IMR-90 (cell line): Measurements from ENCODE around the gene COL8A1. TPM values are rescaled to one million over a fixed set of nuclear protein-coding genes. Genes with fewer than 3 reads are reported as not detected.

ENCODE experiments used
- ATAC-seq: fragments of 200-7000 bp; cut with Tn5 transposase; 2 replicates; pipeline ENCODE4 v1.9.1; 2020; ENCODE audit warnings: low read depth, mild to moderate bottlenecking, moderate library complexity
- BruUV-seq: library from RNA; stranded (reverse); fragments of 400-500 nt; replicated peaks from 2 replicates; lab custom pipeline; 2021; lab: Mats Ljungman, UMichigan
- CTCF ChIA-PET: fragments of 300-600 bp; formaldehyde crosslinking; extraction: SDS; loops from one replicate; lab custom pipeline; 2021; ENCODE audit warnings: antibody characterized with exemption; lab: Yijun Ruan, JAX
- POLR2A ChIA-PET: fragments of 300-600 bp; sonication (Branson Sonifier 250); formaldehyde crosslinking; loops from one replicate; lab custom pipeline; 2022; ENCODE audit warnings: antibody characterized with exemption; ENCODE audit not compliant: unreplicated experiment; lab: Charles Lee
- DNase-seq: peaks from one replicate; pipeline ENCODE4 v3.0.0; 2013
- H2AFZ ChIP-seq: replicated peaks from 2 replicates; pipeline ENCODE3; 2013; ENCODE audit warnings: low read length, mild to moderate bottlenecking; ENCODE audit not compliant: poor library complexity
- H2AK5ac ChIP-seq: 2 replicates; pipeline ENCODE4 v1.6.1; 2013; ENCODE audit warnings: low read depth, low read length, inconsistent platforms
- H2AK9ac ChIP-seq: replicated peaks from 2 replicates; pipeline ENCODE3; 2013; ENCODE audit warnings: mild to moderate bottlenecking, low read depth, low read length, moderate library complexity; ENCODE audit not compliant: poor library complexity
- H2BK120ac ChIP-seq: 2 replicates; pipeline ENCODE4 v1.6.1; 2013; ENCODE audit warnings: low read depth, low read length, inconsistent platforms
- H2BK15ac ChIP-seq: 3 replicates; pipeline ENCODE4 v1.6.1; 2013; ENCODE audit warnings: low read depth, low read length, inconsistent platforms
- H2BK20ac ChIP-seq: 2 replicates; pipeline ENCODE4 v1.6.1; 2013; ENCODE audit warnings: low read depth, mild to moderate bottlenecking, inconsistent platforms, low read length, moderate library complexity
- H2BK5ac ChIP-seq: 2 replicates; pipeline ENCODE4 v1.6.1; 2013; ENCODE audit warnings: mild to moderate bottlenecking, low read depth, low read length, inconsistent platforms; ENCODE audit not compliant: poor library complexity, severe bottlenecking
- H3K14ac ChIP-seq: replicated peaks from 2 replicates; pipeline ENCODE4 v1.6.1; 2013; ENCODE audit warnings: low read depth, low read length, inconsistent platforms
- H3K18ac ChIP-seq: 2 replicates; pipeline ENCODE4 v1.6.1; 2013; ENCODE audit warnings: low read depth, low read length, control low read depth
- H3K23ac ChIP-seq: 2 replicates; pipeline ENCODE4 v1.6.1; 2013; ENCODE audit warnings: low read depth, low read length, inconsistent platforms
- H3K27ac ChIP-seq: 2 replicates; pipeline ENCODE4 v1.5.1; 2013; ENCODE audit warnings: mild to moderate bottlenecking, control low read depth, low read length; ENCODE audit not compliant: insufficient read depth
- H3K27me3 ChIP-seq: 2 replicates; pipeline ENCODE4 v1.6.1; 2013; ENCODE audit warnings: low read length; ENCODE audit not compliant: control insufficient read depth, insufficient read depth
- H3K36me3 ChIP-seq: 2 replicates; pipeline ENCODE4 v1.6.1; 2013; ENCODE audit warnings: low read length, mixed read lengths; ENCODE audit not compliant: control insufficient read depth, insufficient read depth
- H3K4ac ChIP-seq: 2 replicates; pipeline ENCODE4 v1.6.1; 2013; ENCODE audit warnings: low read depth, low read length, inconsistent platforms
- H3K4me1 ChIP-seq: 2 replicates; pipeline ENCODE4 v1.6.1; 2013; ENCODE audit warnings: low read length, mixed read lengths; ENCODE audit not compliant: control insufficient read depth, insufficient read depth
- H3K4me2 ChIP-seq: 2 replicates; pipeline ENCODE4 v1.6.1; 2013; ENCODE audit warnings: low read depth, mild to moderate bottlenecking, control low read depth, low read length, moderate library complexity
- H3K4me3 ChIP-seq: 2 replicates; pipeline ENCODE4 v1.5.1; 2013; ENCODE audit warnings: low read depth, mild to moderate bottlenecking, control low read depth, low read length, moderate library complexity; ENCODE audit not compliant: insufficient read depth
- H3K56ac ChIP-seq: 2 replicates; pipeline ENCODE4 v1.6.1; 2013; ENCODE audit warnings: low read length, inconsistent platforms; ENCODE audit not compliant: insufficient read depth; ENCODE audit errors: extremely low read depth
- H3K79me1 ChIP-seq, 2 experiments: 2 replicates each; pipeline ENCODE4 v1.6.1; 2013; ENCODE audit warnings: low read length in 2 of 2, inconsistent platforms in 1 of 2, low read depth in 1 of 2
- H3K9ac ChIP-seq: 2 replicates; pipeline ENCODE4 v1.6.1; 2013; ENCODE audit warnings: low read depth, low read length, control low read depth
- H3K9me1 ChIP-seq: 2 replicates; pipeline ENCODE4 v1.6.1; 2013; ENCODE audit warnings: low read length, inconsistent platforms; ENCODE audit not compliant: insufficient read depth
- H3K9me3 ChIP-seq: 2 replicates; pipeline ENCODE4 v1.6.1; 2013; ENCODE audit warnings: low read length; ENCODE audit not compliant: control insufficient read depth, insufficient read depth
- H4K20me1 ChIP-seq: 2 replicates; pipeline ENCODE4 v1.6.1; 2013; ENCODE audit warnings: low read length, inconsistent platforms; ENCODE audit not compliant: insufficient read depth
- H4K5ac ChIP-seq: 2 replicates; pipeline ENCODE4 v1.6.1; 2013; ENCODE audit warnings: mild to moderate bottlenecking, low read depth, low read length, control low read depth
- H4K8ac ChIP-seq, 2 experiments: 2 replicates each; pipeline ENCODE4 v1.6.1; 2013; ENCODE audit warnings: low read depth in 2 of 2, low read length in 2 of 2, control low read depth in 1 of 2, inconsistent platforms in 1 of 2
- H4K91ac ChIP-seq: 2 replicates; pipeline ENCODE4 v1.6.1; 2013; ENCODE audit warnings: low read depth, low read length, inconsistent platforms; ENCODE audit not compliant: insufficient read depth
- BHLHE40 ChIP-seq: fragments of 150-350 bp; IDR thresholded peaks from 2 replicates; pipeline ENCODE4 v1.6.1; 2016; ENCODE audit warnings: mild to moderate bottlenecking, low read depth, low read length
- CTCF ChIP-seq: conservative IDR thresholded peaks from 2 replicates; pipeline ENCODE4 v1.5.1; 2012; ENCODE audit warnings: mild to moderate bottlenecking, low read depth, low read length, improper control_type of control experiment
- FOS ChIP-seq: fragments of 150-350 bp; IDR thresholded peaks from 2 replicates; pipeline ENCODE4 v1.6.1; 2016; ENCODE audit warnings: low read depth, low read length
- MXI1 ChIP-seq: IDR thresholded peaks from 2 replicates; pipeline ENCODE4 v1.6.1; 2012; ENCODE audit warnings: low read depth, mild to moderate bottlenecking, low read length, moderate library complexity, borderline replicate concordance
- NFE2L2 ChIP-seq: fragments of 150-350 bp; IDR thresholded peaks from 2 replicates; pipeline ENCODE4 v1.6.1; 2016; ENCODE audit warnings: low read depth, mild to moderate bottlenecking, low read length
- POLR2A ChIP-seq: IDR thresholded peaks from 2 replicates; pipeline ENCODE4 v1.6.1; 2012; ENCODE audit warnings: mild to moderate bottlenecking, low read depth, low read length
- RFX5 ChIP-seq: IDR thresholded peaks from 2 replicates; pipeline ENCODE4 v1.8.0; 2012; ENCODE audit warnings: low read depth, mild to moderate bottlenecking, low read length, moderate library complexity
- WGBS, 2 experiments: methylation state at CpG; one replicate each; pipeline versions ENCODE4 v1.1.5 to v1.1.7; 2013; ENCODE audit warnings: missing lambda C conversion rate in 2 of 2; ENCODE audit not compliant: insufficient read length in 1 of 2; ENCODE audit errors: extremely low coverage in 2 of 2; 5-methylcytosine and 5-hydroxymethylcytosine counted together
- dilution Hi-C: fragments of 300-500 bp; cut with HindIII; formaldehyde crosslinking; loops from one replicate; pipeline ENCODE4 v1.14.3; 2018; ENCODE audit warnings: low sequenced_read_pairs; ENCODE audit not compliant: unreplicated experiment
- in situ Hi-C: fragments of 300-500 bp; cut with MboI; formaldehyde crosslinking; loops from 3 replicates; pipeline ENCODE4 v1.14.3; 2019; ENCODE audit warnings: low sequenced_read_pairs, inconsistent platforms, mixed read lengths
- intact Hi-C: fragments of 100-400 bp; cut with micrococcal nuclease; formaldehyde crosslinking; loops from 2 replicates; pipeline ENCODE4 v1.10.0; 2022
- polyA plus RNA-seq, 3 experiments: library from polyadenylated mRNA; depleted of rRNA; stranded (reverse); fragments of >200 nt; gene quantifications; 2 replicates each; pipeline ENCODE4 v1.2.3, GENCODE V29; 2012; ENCODE audit warnings: low replicate concordance in 1 of 3
- total RNA-seq: library from RNA; depleted of rRNA; stranded (reverse); fragments of >200 nt; gene quantifications from 2 replicates; pipeline ENCODE4 v1.2.3, GENCODE V29; 2012

COL8A1 gene
- total and polyA plus RNA-seq, 2 of the 4 experiments (the other 2 are of a cell fraction), result 119 to 151 TPM

GRCh38 chr3:99760629-99761028, 122.2 kb downstream of the COL8A1 start:
- Histone ChIP-seq H3K36me3 (no peaks in the 10 kb centered on the region; the same call in 1 of the 2 replicates), H3K9me3 (no peaks in the 10 kb centered on the region), H4K20me1 (no peaks in the 10 kb centered on the region), H3K23ac (no peak overlapping the region), H3K27me3 (no peaks in the 10 kb centered on the region), H3K9ac (no peak overlapping the region), H3K14ac (no peak overlapping the region), H4K5ac (no peak overlapping the region), H2BK120ac (no peak overlapping the region), H3K4me2 (no peak overlapping the region), H3K27ac (no peak overlapping the region), H3K4ac (no peak overlapping the region), H2BK5ac (no peak overlapping the region), H3K4me1 (peaks cover 9% of the 10 kb centered on the region), H3K9me1 (peaks cover 6% of the 10 kb centered on the region), H4K8ac (no peak overlapping the region), H2AFZ (no peak overlapping the region), H2AK5ac (no peak overlapping the region), H2AK9ac (no peak overlapping the region), H4K91ac (no peak overlapping the region), H3K4me3 (no peak overlapping the region), H3K56ac (no peak overlapping the region), H3K79me1 (peaks cover 4 to 10% of the 10 kb centered on the region in 2 experiments; a peak in 2 of 4 replicates), H2BK15ac (no peak overlapping the region), H2BK20ac (no peak overlapping the region), H3K18ac (no peak overlapping the region)
- no CpG with 5 or more reads among the region's 2 CpGs for WGBS, 2 experiments
- ATAC-seq, result peak; percentile 19; the same call in 1 of the 2 replicates
- ChIA-PET POLR2A (no interaction called here), CTCF (no interaction called here)
- BruUV-seq, result no TSS peak
- dilution Hi-C loops (loop anchor here (25.0 kb wide), 1 partner anchor 748 kb away; no protein-coding TSS in a partner anchor), intact Hi-C loops (no loop called here), in situ Hi-C loops (loop anchor here (25.0 kb wide), 1 partner anchor 1148 kb away; no protein-coding TSS in a partner anchor)
- peak; percentile 18 for DNase-seq
- no peak for TF ChIP-seq CTCF
- no peak for TF ChIP-seq BHLHE40
- no peak for TF ChIP-seq FOS
- no peak for TF ChIP-seq RFX5
- TF ChIP-seq NFE2L2, result no peak
- no peak for TF ChIP-seq MXI1
- TF ChIP-seq POLR2A, result no peak
